ENCODE data around the gene DENND2D. TPM values are rescaled to one million over a fixed set of nuclear protein-coding genes. Genes with fewer than 3 reads are reported as not detected.

The DENND2D gene
- total RNA-seq, 1 experiment from 2014 or later: 2.1 TPM

DNA sequence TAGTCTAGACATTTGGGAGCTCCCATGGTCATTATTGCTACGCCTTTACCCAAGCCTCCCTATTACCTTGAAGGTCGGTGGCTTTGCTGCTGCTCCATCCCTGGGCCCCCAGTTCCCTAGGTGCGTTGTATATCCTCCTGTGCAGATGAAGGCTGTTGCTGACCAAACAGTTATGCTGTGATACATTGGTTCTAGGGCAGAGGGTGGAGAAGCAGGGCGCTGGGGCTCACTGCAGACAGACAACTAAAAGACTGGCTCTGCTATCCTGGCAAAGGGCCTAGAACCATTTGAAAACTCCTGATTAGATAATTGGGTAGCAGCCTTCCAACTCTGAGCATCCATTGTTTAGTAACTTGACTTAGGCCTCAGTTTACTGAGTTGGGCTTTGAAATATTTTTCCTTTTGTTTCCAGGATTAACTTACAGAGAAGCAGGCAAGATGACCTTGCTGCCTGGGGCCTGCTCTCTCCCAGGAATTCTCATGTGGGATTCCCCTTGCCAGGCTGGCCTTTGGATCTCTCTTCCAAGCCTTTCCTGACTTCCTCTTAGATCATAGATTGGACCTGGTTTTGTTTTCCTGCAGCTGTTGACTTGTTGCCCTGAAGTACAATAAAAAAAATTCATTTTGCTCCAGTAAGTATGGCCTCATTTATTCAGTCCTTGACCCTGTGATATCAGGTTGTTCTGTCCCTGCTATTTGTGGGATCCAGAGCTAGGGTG, 42.5 kb upstream of the DENND2D start:
- no peak overlapping the region for H3K4me3 Mint-ChIP-seq
- H3K9me3 Mint-ChIP-seq: peaks cover 6% of the 10 kb centered on the region
- CTCF ChIA-PET: interaction anchor here (1.1 kb wide), 1 partner anchor 91 kb away, joined by 3 read pairs; no protein-coding TSS in a partner anchor
- H3K27me3 Mint-ChIP-seq (ENCODE audit: low read depth): no peaks in the 10 kb centered on the region; the same call in 1 of the 2 replicates
- no peak overlapping the region for H3K27ac Mint-ChIP-seq
- no peak for TF ChIP-seq PRRX2 (CRISPR knock-in tag; IDR thresholded peaks at IDR 0.05)
- TF ChIP-seq ZNF416 (CRISPR knock-in tag; IDR thresholded peaks at IDR 0.05): no peak
- TF ChIP-seq, protein P1, sequence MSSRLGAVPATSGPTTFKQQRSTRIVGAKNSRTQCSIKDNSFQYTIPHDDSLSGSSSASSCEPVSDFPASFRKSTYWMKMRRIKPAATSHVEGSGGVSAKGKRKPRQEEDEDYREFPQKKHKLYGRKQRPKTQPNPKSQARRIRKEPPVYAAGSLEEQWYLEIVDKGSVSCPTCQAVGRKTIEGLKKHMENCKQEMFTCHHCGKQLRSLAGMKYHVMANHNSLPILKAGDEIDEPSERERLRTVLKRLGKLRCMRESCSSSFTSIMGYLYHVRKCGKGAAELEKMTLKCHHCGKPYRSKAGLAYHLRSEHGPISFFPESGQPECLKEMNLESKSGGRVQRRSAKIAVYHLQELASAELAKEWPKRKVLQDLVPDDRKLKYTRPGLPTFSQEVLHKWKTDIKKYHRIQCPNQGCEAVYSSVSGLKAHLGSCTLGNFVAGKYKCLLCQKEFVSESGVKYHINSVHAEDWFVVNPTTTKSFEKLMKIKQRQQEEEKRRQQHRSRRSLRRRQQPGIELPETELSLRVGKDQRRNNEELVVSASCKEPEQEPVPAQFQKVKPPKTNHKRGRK (CRISPR knock-in tag; IDR thresholded peaks at IDR 0.05; ENCODE audit: borderline replicate concordance): no peak
- POLR2A ChIA-PET: no interaction called here
- H3K4me1 Mint-ChIP-seq: peaks cover 5% of the 10 kb centered on the region
- no peaks in the 10 kb centered on the region for H3K36me3 Mint-ChIP-seq
- ATAC-seq (no peak), DNase-seq (ENCODE audit: low spot score) (no peak)

DNA sequence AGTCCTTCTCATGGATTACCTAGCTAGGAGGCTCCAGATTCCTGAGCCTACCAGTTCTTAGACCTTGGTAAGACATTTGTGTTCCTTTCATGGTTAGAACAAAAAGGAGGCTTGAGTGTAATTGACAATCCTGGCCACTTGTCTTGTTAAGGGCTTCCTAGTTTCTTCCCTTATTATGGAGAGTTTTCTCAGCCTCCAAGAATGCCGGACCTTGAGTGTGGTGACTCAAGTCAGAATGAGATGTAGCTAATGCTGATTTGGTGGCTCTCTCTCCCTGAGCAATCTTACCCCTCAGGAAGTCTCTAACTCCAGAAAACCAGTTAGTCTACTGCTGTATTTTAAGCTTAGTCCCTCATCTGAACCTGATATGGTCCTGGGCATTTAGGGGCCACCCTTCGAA, 41.4 kb upstream of the DENND2D start:
- no peaks in the 10 kb centered on the region for H3K36me3 Mint-ChIP-seq
- peaks cover 16% of the 10 kb centered on the region for H3K4me1 Mint-ChIP-seq
- CTCF ChIA-PET: interaction anchor here (1.2 kb wide), 1 partner anchor 19 kb away, joined by 8 read pairs; no protein-coding TSS in a partner anchor
- no peak overlapping the region for H3K4me3 Mint-ChIP-seq
- TF ChIP-seq, protein P2, sequence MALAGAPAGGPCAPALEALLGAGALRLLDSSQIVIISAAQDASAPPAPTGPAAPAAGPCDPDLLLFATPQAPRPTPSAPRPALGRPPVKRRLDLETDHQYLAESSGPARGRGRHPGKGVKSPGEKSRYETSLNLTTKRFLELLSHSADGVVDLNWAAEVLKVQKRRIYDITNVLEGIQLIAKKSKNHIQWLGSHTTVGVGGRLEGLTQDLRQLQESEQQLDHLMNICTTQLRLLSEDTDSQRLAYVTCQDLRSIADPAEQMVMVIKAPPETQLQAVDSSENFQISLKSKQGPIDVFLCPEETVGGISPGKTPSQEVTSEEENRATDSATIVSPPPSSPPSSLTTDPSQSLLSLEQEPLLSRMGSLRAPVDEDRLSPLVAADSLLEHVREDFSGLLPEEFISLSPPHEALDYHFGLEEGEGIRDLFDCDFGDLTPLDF (CRISPR knock-in tag; IDR thresholded peaks at IDR 0.05): no peak
- TF ChIP-seq MXD4 (CRISPR knock-in tag; IDR thresholded peaks at IDR 0.05; ENCODE audit: borderline replicate concordance): no peak
- no peak for TF ChIP-seq ZNF232 (CRISPR knock-in tag; IDR thresholded peaks at IDR 0.05)
- TF ChIP-seq, protein P3, sequence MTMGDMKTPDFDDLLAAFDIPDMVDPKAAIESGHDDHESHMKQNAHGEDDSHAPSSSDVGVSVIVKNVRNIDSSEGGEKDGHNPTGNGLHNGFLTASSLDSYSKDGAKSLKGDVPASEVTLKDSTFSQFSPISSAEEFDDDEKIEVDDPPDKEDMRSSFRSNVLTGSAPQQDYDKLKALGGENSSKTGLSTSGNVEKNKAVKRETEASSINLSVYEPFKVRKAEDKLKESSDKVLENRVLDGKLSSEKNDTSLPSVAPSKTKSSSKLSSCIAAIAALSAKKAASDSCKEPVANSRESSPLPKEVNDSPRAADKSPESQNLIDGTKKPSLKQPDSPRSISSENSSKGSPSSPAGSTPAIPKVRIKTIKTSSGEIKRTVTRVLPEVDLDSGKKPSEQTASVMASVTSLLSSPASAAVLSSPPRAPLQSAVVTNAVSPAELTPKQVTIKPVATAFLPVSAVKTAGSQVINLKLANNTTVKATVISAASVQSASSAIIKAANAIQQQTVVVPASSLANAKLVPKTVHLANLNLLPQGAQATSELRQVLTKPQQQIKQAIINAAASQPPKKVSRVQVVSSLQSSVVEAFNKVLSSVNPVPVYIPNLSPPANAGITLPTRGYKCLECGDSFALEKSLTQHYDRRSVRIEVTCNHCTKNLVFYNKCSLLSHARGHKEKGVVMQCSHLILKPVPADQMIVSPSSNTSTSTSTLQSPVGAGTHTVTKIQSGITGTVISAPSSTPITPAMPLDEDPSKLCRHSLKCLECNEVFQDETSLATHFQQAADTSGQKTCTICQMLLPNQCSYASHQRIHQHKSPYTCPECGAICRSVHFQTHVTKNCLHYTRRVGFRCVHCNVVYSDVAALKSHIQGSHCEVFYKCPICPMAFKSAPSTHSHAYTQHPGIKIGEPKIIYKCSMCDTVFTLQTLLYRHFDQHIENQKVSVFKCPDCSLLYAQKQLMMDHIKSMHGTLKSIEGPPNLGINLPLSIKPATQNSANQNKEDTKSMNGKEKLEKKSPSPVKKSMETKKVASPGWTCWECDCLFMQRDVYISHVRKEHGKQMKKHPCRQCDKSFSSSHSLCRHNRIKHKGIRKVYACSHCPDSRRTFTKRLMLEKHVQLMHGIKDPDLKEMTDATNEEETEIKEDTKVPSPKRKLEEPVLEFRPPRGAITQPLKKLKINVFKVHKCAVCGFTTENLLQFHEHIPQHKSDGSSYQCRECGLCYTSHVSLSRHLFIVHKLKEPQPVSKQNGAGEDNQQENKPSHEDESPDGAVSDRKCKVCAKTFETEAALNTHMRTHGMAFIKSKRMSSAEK (CRISPR knock-in tag; IDR thresholded peaks at IDR 0.05; ENCODE audit: borderline replicate concordance): no peak
- no peak for TF ChIP-seq CBFB (CRISPR knock-in tag; IDR thresholded peaks at IDR 0.05; ENCODE audit: low read depth)
- no peak for TF ChIP-seq ZNF219 (CRISPR knock-in tag; IDR thresholded peaks at IDR 0.05; ENCODE audit: borderline replicate concordance)
- TF ChIP-seq, protein P4, sequence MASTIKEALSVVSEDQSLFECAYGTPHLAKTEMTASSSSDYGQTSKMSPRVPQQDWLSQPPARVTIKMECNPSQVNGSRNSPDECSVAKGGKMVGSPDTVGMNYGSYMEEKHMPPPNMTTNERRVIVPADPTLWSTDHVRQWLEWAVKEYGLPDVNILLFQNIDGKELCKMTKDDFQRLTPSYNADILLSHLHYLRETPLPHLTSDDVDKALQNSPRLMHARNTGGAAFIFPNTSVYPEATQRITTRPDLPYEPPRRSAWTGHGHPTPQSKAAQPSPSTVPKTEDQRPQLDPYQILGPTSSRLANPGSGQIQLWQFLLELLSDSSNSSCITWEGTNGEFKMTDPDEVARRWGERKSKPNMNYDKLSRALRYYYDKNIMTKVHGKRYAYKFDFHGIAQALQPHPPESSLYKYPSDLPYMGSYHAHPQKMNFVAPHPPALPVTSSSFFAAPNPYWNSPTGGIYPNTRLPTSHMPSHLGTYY (CRISPR knock-in tag; IDR thresholded peaks at IDR 0.05): no peak
- no peak for TF ChIP-seq NFATC4 (CRISPR knock-in tag; IDR thresholded peaks at IDR 0.05)
- no peak for TF ChIP-seq ATF1 (CRISPR knock-in tag; IDR thresholded peaks at IDR 0.05)
- TF ChIP-seq SOX15 (CRISPR knock-in tag; IDR thresholded peaks at IDR 0.05): no peak
- peaks cover 12% of the 10 kb centered on the region for H3K9me3 Mint-ChIP-seq
- DNase-seq (ENCODE audit: low spot score) (no peak), ATAC-seq (peak; percentile 38; the same call in 1 of the 2 replicates)
- no peak overlapping the region for H3K27ac Mint-ChIP-seq
- POLR2A ChIA-PET: no interaction called here
- no peaks in the 10 kb centered on the region; the same call in 1 of the 2 replicates for H3K27me3 Mint-ChIP-seq (ENCODE audit: low read depth)
